Gastroesophageal sphincter (tissue), 3 donors: ENCODE data around the gene BAAT.

ENCODE experiments used
- CTCF ChIP-seq, 4 experiments: fragments of 200-600 bp in 2 of 4; fragments of 450-650 bp in 2 of 4; sonication (generic) in 1 of 4; IDR thresholded peaks; one replicate each; pipeline ENCODE4 v1.5.1; 2017 to 2019; ENCODE audit warnings: antibody characterized with exemption in 4 of 4, mild to moderate bottlenecking in 2 of 4, moderate library complexity in 2 of 4
- POLR2AphosphoS5 ChIP-seq: sonication (generic); formaldehyde crosslinking; IDR thresholded peaks from one replicate; pipeline ENCODE4 v1.6.1; 2017; ENCODE audit warnings: antibody characterized with exemption

- TF ChIP-seq CTCF (IDR thresholded peaks at IDR 0.05) (no peak), POLR2AphosphoS5 (no peak)
Observed at GRCh38 chr9:101332362-101332761, 52.4 kb downstream of the BAAT start.
